HCT116 (cell line): ENCODE data around the gene PPM1A. TPM values are rescaled to one million over a fixed set of nuclear protein-coding genes. Genes with fewer than 3 reads are reported as not detected.

Experiments
- ATAC-seq: fragments of 200-7000 bp; cut with Tn5 transposase; 2 replicates; pipeline ENCODE4 v1.9.1; 2020; ENCODE audit warnings: mild to moderate bottlenecking, moderate library complexity
- BruUV-seq: library from RNA; stranded (reverse); fragments of 400-500 nt; replicated peaks from 2 replicates; lab custom pipeline; 2021; lab: Mats Ljungman, UMichigan
- CTCF ChIA-PET: fragments of 300-600 bp; sonication (Branson Sonifier 250); formaldehyde crosslinking; loops from one replicate; lab custom pipeline; 2021; ENCODE audit warnings: antibody characterized with exemption; lab: Charles Lee
- POLR2A ChIA-PET: fragments of 300-600, 350-600 bp; sonication (Branson Sonifier 250); formaldehyde crosslinking; loops from one replicate; lab custom pipeline; 2021; ENCODE audit warnings: antibody characterized with exemption; lab: Charles Lee
- RAD21 ChIA-PET, 2 experiments: fragments of 300-600 bp; sonication (Branson Sonifier 250); formaldehyde crosslinking; loops; one replicate each; lab custom pipeline; 2023; ENCODE audit warnings: low total read pairs in 2 of 2; ENCODE audit not compliant: uncharacterized antibody in 2 of 2, unreplicated experiment in 2 of 2, low non-redundant PET in 1 of 2; lab: Charles Lee
- DNase-seq: peaks from one replicate; pipeline ENCODE4 v3.0.0-alpha.2; 2010; ENCODE audit warnings: low read depth, low spot score
- H2AFZ ChIP-seq: fragments of 200-600 bp; shearing (Covaris generic), sonication (generic); 2 replicates; pipeline ENCODE4 v1.6.1; 2017; ENCODE audit warnings: low read depth, mixed run types, mixed read lengths, antibody characterized with exemption, low read length; ENCODE audit not compliant: poor library complexity, severe bottlenecking
- H3K27ac ChIP-seq: 2 replicates; pipeline ENCODE4 v1.5.1; 2012; ENCODE audit warnings: low read depth, low read length
- H3K27me3 ChIP-seq: fragments of 200-600 bp; sonication (generic); 2 replicates; pipeline ENCODE4 v1.6.1; 2016; ENCODE audit warnings: mixed run types, low read length, mixed read lengths; ENCODE audit not compliant: insufficient read depth
- H3K36me3 ChIP-seq, 2 experiments: fragments of 200-500 bp in 1 of 2; fragments of 200-600 bp in 1 of 2; sonication (Bioruptor generic) in 1 of 2; sonication (generic) in 1 of 2; 2 replicates each; pipeline versions ENCODE4 v1.5.1 to v1.6.1; 2014 to 2016; ENCODE audit warnings: low read length in 2 of 2, inconsistent platforms in 1 of 2, mixed read lengths in 1 of 2, mixed run types in 1 of 2; ENCODE audit not compliant: insufficient read depth in 2 of 2, control insufficient read depth in 1 of 2
- H3K4me1 ChIP-seq, 2 experiments: fragments of 200-600 bp in 1 of 2; sonication (generic) in 1 of 2; 2 replicates each; pipeline versions ENCODE4 v1.5.1 to v1.6.1; 2012 to 2017; ENCODE audit warnings: low read length in 2 of 2, inconsistent platforms in 1 of 2, mild to moderate bottlenecking in 1 of 2, mixed read lengths in 1 of 2, mixed run types in 1 of 2, moderate library complexity in 1 of 2; ENCODE audit not compliant: insufficient read depth in 2 of 2, control insufficient read depth in 1 of 2
- H3K4me2 ChIP-seq: fragments of 200-600 bp; sonication (generic); 2 replicates; pipeline ENCODE4 v1.6.1; 2017; ENCODE audit warnings: mixed run types, low read length, mixed read lengths
- H3K4me3 ChIP-seq, 2 experiments: fragments of 200-600 bp in 1 of 2; sonication (generic) in 1 of 2; replicated peaks in 1 of 2; 2 replicates each; pipeline ENCODE4 v1.5.1; 2011 to 2016; ENCODE audit warnings: low read length in 2 of 2, control low read depth in 1 of 2, low read depth in 1 of 2, mild to moderate bottlenecking in 1 of 2, mixed read lengths in 1 of 2, mixed run types in 1 of 2
- H3K79me2 ChIP-seq: fragments of 200-600 bp; sonication (generic); 2 replicates; pipeline ENCODE4 v1.6.1; 2017; ENCODE audit warnings: mild to moderate bottlenecking, mixed run types, low read length, moderate library complexity, mixed read lengths; ENCODE audit not compliant: insufficient read depth
- H3K9ac ChIP-seq: fragments of 200-600 bp; sonication (generic); 2 replicates; pipeline ENCODE4 v1.6.1; 2016; ENCODE audit warnings: low read length, mixed read lengths
- H3K9me2 ChIP-seq: fragments of 200-600 bp; sonication (generic), shearing (Covaris generic); 2 replicates; pipeline ENCODE4 v1.6.1; 2017; ENCODE audit warnings: mixed run types, mild to moderate bottlenecking, moderate library complexity; ENCODE audit not compliant: insufficient read depth
- H3K9me3 ChIP-seq, 2 experiments: fragments of 200-500 bp in 1 of 2; fragments of 200-600 bp in 1 of 2; sonication (Bioruptor generic) in 1 of 2; sonication (generic) in 1 of 2; 2 replicates each; pipeline ENCODE4 v1.6.1; 2014 to 2017; ENCODE audit warnings: low read length in 2 of 2, mixed read lengths in 2 of 2, inconsistent platforms in 1 of 2, low read depth in 1 of 2, mild to moderate bottlenecking in 1 of 2, mixed run types in 1 of 2, moderate library complexity in 1 of 2; ENCODE audit not compliant: control insufficient read depth in 1 of 2, insufficient read depth in 1 of 2
- H4K20me1 ChIP-seq: fragments of 200-600 bp; sonication (generic), shearing (Covaris generic); 2 replicates; pipeline ENCODE4 v1.6.1; 2017; ENCODE audit warnings: mixed run types, mild to moderate bottlenecking, moderate library complexity; ENCODE audit not compliant: insufficient read depth
- CBX3 ChIP-seq: IDR thresholded peaks from 2 replicates; pipeline ENCODE4 v1.6.1; 2012; ENCODE audit warnings: low read depth
- EZH2 ChIP-seq: fragments of 200-600 bp; sonication (generic); IDR thresholded peaks from 2 replicates; pipeline ENCODE4 v1.6.1; 2017; ENCODE audit warnings: antibody characterized with exemption, mixed run types
- FOSL1 ChIP-seq: IDR thresholded peaks from 2 replicates; pipeline ENCODE4 v1.6.1; 2012; ENCODE audit warnings: low read depth
- POLR2A ChIP-seq: IDR thresholded peaks from 2 replicates; pipeline ENCODE4 v1.7.0; 2011; ENCODE audit warnings: borderline replicate concordance; ENCODE audit not compliant: insufficient read depth, insufficient read length; ENCODE audit errors: extremely low read depth
- POLR2AphosphoS5 ChIP-seq: IDR thresholded peaks from 2 replicates; pipeline ENCODE4 v1.6.1; 2011; ENCODE audit warnings: mild to moderate bottlenecking, low read depth, low read length, moderate library complexity
- SIN3A ChIP-seq: IDR thresholded peaks from 2 replicates; pipeline ENCODE4 v1.6.1; 2012; ENCODE audit warnings: low read depth
- SRF ChIP-seq: IDR thresholded peaks from 2 replicates; pipeline ENCODE4 v1.6.1; 2012; ENCODE audit warnings: low read depth
- YY1 ChIP-seq: IDR thresholded peaks from 2 replicates; pipeline ENCODE4 v1.6.1; 2011; ENCODE audit warnings: low read length, low read depth, moderate library complexity, mild to moderate bottlenecking; ENCODE audit not compliant: insufficient replicate concordance; ENCODE audit errors: extremely low read depth
- ZBTB33 ChIP-seq: IDR thresholded peaks from 2 replicates; pipeline ENCODE4 v1.6.1; 2011; ENCODE audit warnings: mild to moderate bottlenecking, low read length, moderate library complexity; ENCODE audit not compliant: insufficient replicate concordance; ENCODE audit errors: extremely low read depth
- intact Hi-C: fragments of 100-400 bp; cut with micrococcal nuclease; formaldehyde crosslinking; loops from 2 replicates; pipeline ENCODE4 v1.10.0; 2022
- total RNA-seq: library from RNA; stranded (reverse); gene quantifications from one replicate; pipeline ENCODE4 v1.2.1, GENCODE V29; 2021; ENCODE audit not compliant: unreplicated experiment

PPM1A gene
- total RNA-seq, 1 experiment from 2014 or later: 32.8 TPM

- H3K9ac ChIP-seq: no peak overlapping the region
- no peak overlapping the region for H3K27ac ChIP-seq
- CTCF ChIA-PET: interaction anchor here (1.5 to 5.2 kb wide), 4 partner anchors 12 to 213 kb away, joined by 6 to 48 read pairs (median 17); no protein-coding TSS in a partner anchor
- no peak overlapping the region for H2AFZ ChIP-seq
- H3K36me3 ChIP-seq: no peaks in the 10 kb centered on the region
- DNase-seq: no peak
- H3K4me1 ChIP-seq: no peaks in the 10 kb centered on the region
- RAD21 ChIA-PET: no interaction called here
- no peaks in the 10 kb centered on the region for H3K9me2 ChIP-seq
- H3K27me3 ChIP-seq: no peaks in the 10 kb centered on the region
- POLR2A ChIA-PET: no interaction called here
- H3K4me2 ChIP-seq: no peak overlapping the region
- H3K9me3 ChIP-seq: no peaks in the 10 kb centered on the region
- intact Hi-C loops: no loop called here
- no peaks in the 10 kb centered on the region for H3K79me2 ChIP-seq
- no peak for ATAC-seq
- TF ChIP-seq POLR2A (no peak), YY1 (no peak), POLR2AphosphoS5 (no peak), FOSL1 (no peak), SIN3A (no peak), SRF (no peak), ZBTB33 (no peak), CBX3 (no peak), EZH2 (no peak)
- no TSS peak for BruUV-seq
- no peaks in the 10 kb centered on the region for H4K20me1 ChIP-seq
- no peak overlapping the region for H3K4me3 ChIP-seq
Measured at GRCh38 chr14:60348211-60348610, 99.2 kb downstream of the PPM1A start.

Other genes starting within 250 kb of the PPM1A start
- 48.4 TPM for gene PCNX4, start 157.3 kb upstream of the PPM1A start, total RNA-seq
- 43.8 TPM for gene DHRS7, start 83.8 kb upstream of the PPM1A start, total RNA-seq
- gene C14orf39, start 236.8 kb downstream of the PPM1A start, total RNA-seq: not detected